T-cell (primary cell): ENCODE measurements around the gene L3MBTL4. TPM values are rescaled to one million over a fixed set of nuclear protein-coding genes. Genes with fewer than 3 reads are reported as not detected.

Experiments
- ATAC-seq, 4 experiments: fragments of 200-7000 bp in 3 of 4; fragments of 150-1000 bp in 1 of 4; cut with Tn5 transposase; replicated peaks in 1 of 4; 1 replicate in 3 of 4; 2 replicates in 1 of 4; pipeline ENCODE4 v1.10.0; 2021; ENCODE audit warnings: moderate library complexity in 3 of 4, mild to moderate bottlenecking in 2 of 4, moderate number of reproducible peaks in 1 of 4
- CTCF ChIA-PET, 2 donors: fragments of 300-600 bp; sonication (Branson Sonifier 250); formaldehyde crosslinking; loops; one replicate each; lab custom pipeline; 2022; ENCODE audit warnings: antibody characterized with exemption in 2 of 2; lab: Charles Lee
- POLR2A ChIA-PET, 2 donors: fragments of 300-600 bp; sonication (Branson Sonifier 250); formaldehyde crosslinking; loops; one replicate each; lab custom pipeline; 2022; ENCODE audit warnings: antibody characterized with exemption in 2 of 2; lab: Charles Lee
- DNase-seq, 35 experiments: peaks; one replicate each; pipeline versions ENCODE4 v3.0.0 to v3.0.0-alpha.2; 2013 to 2023
- H3K27ac ChIP-seq: one replicate; pipeline ENCODE4 v1.5.1; 2013; ENCODE audit warnings: low read length
- H3K27me3 ChIP-seq, 2 experiments: replicated peaks in 1 of 2; 1 replicate in 1 of 2; 2 replicates in 1 of 2; pipeline versions ENCODE4 v1.6.1 to v1.7.0; 2013; ENCODE audit warnings: low read length in 1 of 2, mixed read lengths in 1 of 2; ENCODE audit not compliant: control insufficient read depth in 2 of 2, insufficient read depth in 2 of 2; ENCODE audit errors: extremely low read depth in 1 of 2
- H3K36me3 ChIP-seq, 2 donors: 1 replicate in 1 of 2; 2 replicates in 1 of 2; pipeline versions ENCODE4 v1.6.1 to v1.7.0; 2013; ENCODE audit warnings: low read length in 1 of 2; ENCODE audit not compliant: control insufficient read depth in 2 of 2, insufficient read depth in 1 of 2; ENCODE audit errors: extremely low read depth in 1 of 2
- H3K4me1 ChIP-seq, 2 experiments: 1 replicate in 1 of 2; 2 replicates in 1 of 2; pipeline versions ENCODE4 v1.6.1 to v1.7.0; 2013; ENCODE audit warnings: low read length in 2 of 2, mixed read lengths in 1 of 2; ENCODE audit not compliant: insufficient read depth in 2 of 2, control insufficient read depth in 1 of 2; ENCODE audit errors: extremely low read depth in 1 of 2
- H3K4me3 ChIP-seq, 2 donors: 1 replicate in 1 of 2; 2 replicates in 1 of 2; pipeline versions ENCODE4 v1.5.1 to v1.7.0; 2013; ENCODE audit warnings: mild to moderate bottlenecking in 2 of 2, low read length in 1 of 2, moderate library complexity in 1 of 2; ENCODE audit not compliant: control insufficient read depth in 1 of 2; ENCODE audit errors: extremely low read depth in 1 of 2
- H3K9me3 ChIP-seq: 2 replicates; pipeline ENCODE4 v1.7.0; 2013
- H3K27ac Mint-ChIP-seq, 2 donors: one replicate each; pipeline ENCODE4 v1.8.0; 2020 to 2021; ENCODE audit warnings: mild to moderate bottlenecking in 2 of 2, mixed read lengths in 2 of 2
- H3K27me3 Mint-ChIP-seq, 2 donors: one replicate each; pipeline ENCODE4 v1.8.0; 2021 to 2022; ENCODE audit warnings: mixed read lengths in 2 of 2
- H3K36me3 Mint-ChIP-seq: one replicate; pipeline ENCODE4 v1.8.0; 2021; ENCODE audit warnings: mixed read lengths
- H3K4me1 Mint-ChIP-seq, 3 donors: one replicate each; pipeline ENCODE4 v1.8.0; 2020 to 2022; ENCODE audit warnings: mixed read lengths in 3 of 3, mild to moderate bottlenecking in 1 of 3
- H3K4me3 Mint-ChIP-seq, 3 donors: one replicate each; pipeline ENCODE4 v1.8.0; 2020 to 2022; ENCODE audit warnings: mild to moderate bottlenecking in 3 of 3, mixed read lengths in 3 of 3, moderate library complexity in 3 of 3
- H3K9me3 Mint-ChIP-seq, 3 donors: one replicate each; pipeline ENCODE4 v1.8.0; 2020 to 2022; ENCODE audit warnings: mixed read lengths in 3 of 3
- WGBS: methylation state at CpG from one replicate; pipeline ENCODE4 v1.1.5; 2013; ENCODE audit warnings: missing lambda C conversion rate; ENCODE audit not compliant: insufficient coverage; 5-methylcytosine and 5-hydroxymethylcytosine counted together
- total RNA-seq, 35 experiments: library from RNA in 6 of 35; stranded (reverse) in 6 of 35; fragments of 120-200 nt in 1 of 35; gene quantifications; one replicate each; pipeline versions ENCODE4 v1.2.1 to v1.2.4 and lab custom pipeline; 2013 to 2026

The L3MBTL4 gene
- total RNA-seq, 5 donors from 2014 or later (not counting 1 experiment from before 2014, with no cell fraction given): 0.58 to 1.6 (median 0.83) TPM

GRCh38 chr18:6310714-6311113, 104.0 kb downstream of the L3MBTL4 start:
- Mint-ChIP-seq H3K36me3 (no peaks in the 10 kb centered on the region), H3K27ac (no peak overlapping the region), H3K4me1 (no peaks in the 10 kb centered on the region), H3K9me3 (peaks cover 10 to 29% (median 12%) of the 10 kb centered on the region in 3 donors), H3K4me3 (no peak overlapping the region), H3K27me3 (no peaks in the 10 kb centered on the region)
- ChIA-PET CTCF (no interaction called here), POLR2A (no interaction called here)
- H3K27me3 ChIP-seq: no peaks in the 10 kb centered on the region
- H3K4me1 ChIP-seq: no peaks in the 10 kb centered on the region
- no peak overlapping the region for H3K27ac ChIP-seq
- no peaks in the 10 kb centered on the region for H3K36me3 ChIP-seq
- ATAC-seq: no peak
- DNase-seq: no peak
- WGBS: 78% methylated on average over 1 of the region's 2 CpGs
- H3K9me3 ChIP-seq: no peaks in the 10 kb centered on the region
- no peak overlapping the region for H3K4me3 ChIP-seq

GRCh38 chr18:6297875-6298274, 116.8 kb downstream of the L3MBTL4 start:
- Mint-ChIP-seq H3K27ac (no peak overlapping the region), H3K4me3 (no peak overlapping the region), H3K36me3 (no peaks in the 10 kb centered on the region), H3K9me3 (peaks cover 0 to 5% (median 2%) of the 10 kb centered on the region in 3 donors), H3K4me1 (peaks cover 2 to 8% (median 3%) of the 10 kb centered on the region in 3 donors), H3K27me3 (no peaks in the 10 kb centered on the region)
- H3K4me1 ChIP-seq: no peaks in the 10 kb centered on the region
- H3K27ac ChIP-seq: no peak overlapping the region
- H3K27me3 ChIP-seq: no peaks in the 10 kb centered on the region
- no peaks in the 10 kb centered on the region for H3K9me3 ChIP-seq
- no peaks in the 10 kb centered on the region for H3K36me3 ChIP-seq
- WGBS: no CpG with 5 or more reads among the region's 2 CpGs
- DNase-seq (no peak), ATAC-seq (no peak)
- POLR2A ChIA-PET: no interaction called here
- H3K4me3 ChIP-seq: no peak overlapping the region
- CTCF ChIA-PET: no interaction called here

- CTCF ChIA-PET: interaction anchor here in 1 of 2 donors (0.8 kb wide), 1 partner anchor 213 kb away, joined by 3 read pairs; no protein-coding TSS in a partner anchor
- H3K27me3 Mint-ChIP-seq: no peaks in the 10 kb centered on the region
- H3K4me3 Mint-ChIP-seq: no peak overlapping the region
- H3K9me3 Mint-ChIP-seq: peaks cover 0 to 2% (median 2%) of the 10 kb centered on the region in 3 donors
- no peak overlapping the region for H3K27ac ChIP-seq
- DNase-seq (peak in 1 of 35 experiments; percentile 8), ATAC-seq (no peak)
- no peaks in the 10 kb centered on the region for H3K27me3 ChIP-seq
- WGBS: 10% methylated on average over 3 of the region's 4 CpGs
- H3K36me3 Mint-ChIP-seq: no peaks in the 10 kb centered on the region
- POLR2A ChIA-PET: no interaction called here
- H3K27ac Mint-ChIP-seq: no peak overlapping the region
- H3K4me1 ChIP-seq: no peaks in the 10 kb centered on the region
- H3K4me3 ChIP-seq: no peak overlapping the region
- H3K36me3 ChIP-seq: no peaks in the 10 kb centered on the region
- H3K4me1 Mint-ChIP-seq: peaks cover 2 to 8% (median 3%) of the 10 kb centered on the region in 3 donors
- H3K9me3 ChIP-seq: no peaks in the 10 kb centered on the region
These were observed 120.4 kb downstream of the L3MBTL4 start for GRCh38 chr18:6294148-6294784.

GRCh38 chr18:6289843-6290242, 124.9 kb downstream of the L3MBTL4 start:
- 90% methylated on average over 3 of the region's 4 CpGs for WGBS
- peaks cover 2 to 8% (median 3%) of the 10 kb centered on the region in 3 donors for H3K4me1 Mint-ChIP-seq
- no peaks in the 10 kb centered on the region for H3K27me3 ChIP-seq
- no peak overlapping the region for H3K27ac ChIP-seq
- H3K36me3 Mint-ChIP-seq: no peaks in the 10 kb centered on the region
- H3K27me3 Mint-ChIP-seq: no peaks in the 10 kb centered on the region
- no peak overlapping the region for H3K27ac Mint-ChIP-seq
- H3K4me3 ChIP-seq: no peak overlapping the region
- no peak overlapping the region for H3K4me3 Mint-ChIP-seq
- ChIA-PET POLR2A (no interaction called here), CTCF (interaction anchor here in 1 of 2 donors (0.7 kb wide), 1 partner anchor 18 kb away, joined by 3 read pairs; no protein-coding TSS in a partner anchor)
- H3K4me1 ChIP-seq: no peaks in the 10 kb centered on the region
- no peaks in the 10 kb centered on the region for H3K9me3 ChIP-seq
- H3K36me3 ChIP-seq: no peaks in the 10 kb centered on the region
- no peak for ATAC-seq
- no peak for DNase-seq
- H3K9me3 Mint-ChIP-seq: peaks cover 0 to 9% (median 2%) of the 10 kb centered on the region in 3 donors

GRCh38 chr18:6286585-6286984, 128.1 kb downstream of the L3MBTL4 start:
- ATAC-seq (no peak), DNase-seq (no peak)
- H3K9me3 Mint-ChIP-seq: peaks cover 0 to 7% (median 0%) of the 10 kb centered on the region in 3 donors
- H3K4me1 ChIP-seq: no peaks in the 10 kb centered on the region
- H3K27ac Mint-ChIP-seq: no peak overlapping the region
- no peak overlapping the region for H3K27ac ChIP-seq
- H3K27me3 Mint-ChIP-seq: peaks cover 0 to 4% of the 10 kb centered on the region in 2 donors
- no peaks in the 10 kb centered on the region for H3K36me3 ChIP-seq
- no peak overlapping the region for H3K4me3 ChIP-seq
- no peaks in the 10 kb centered on the region for H3K27me3 ChIP-seq
- no peak overlapping the region for H3K4me3 Mint-ChIP-seq
- H3K4me1 Mint-ChIP-seq: no peaks in the 10 kb centered on the region
- 100% methylated on average over 1 of the region's 4 CpGs for WGBS
- H3K9me3 ChIP-seq: no peaks in the 10 kb centered on the region
- ChIA-PET CTCF (interaction anchor here in 1 of 2 donors (0.6 kb wide), 1 partner anchor 21 kb away, joined by 3 read pairs; no protein-coding TSS in a partner anchor), POLR2A (no interaction called here)
- H3K36me3 Mint-ChIP-seq: no peaks in the 10 kb centered on the region

- no peak for ATAC-seq
- peaks cover 0 to 4% of the 10 kb centered on the region in 2 donors for H3K27me3 Mint-ChIP-seq
- H3K9me3 Mint-ChIP-seq: peaks cover 0 to 7% (median 0%) of the 10 kb centered on the region in 3 donors
- CTCF ChIA-PET: no interaction called here
- Histone ChIP-seq H3K9me3 (no peaks in the 10 kb centered on the region), H3K27me3 (no peaks in the 10 kb centered on the region), H3K27ac (no peak overlapping the region), H3K4me3 (no peak overlapping the region), H3K4me1 (no peaks in the 10 kb centered on the region), H3K36me3 (no peaks in the 10 kb centered on the region)
- H3K4me3 Mint-ChIP-seq: no peak overlapping the region
- POLR2A ChIA-PET: no interaction called here
- no peaks in the 10 kb centered on the region for H3K4me1 Mint-ChIP-seq
- WGBS: 91% methylated on average over 20 of the region's 22 CpGs
- H3K27ac Mint-ChIP-seq: no peak overlapping the region
- no peaks in the 10 kb centered on the region for H3K36me3 Mint-ChIP-seq
- no peak for DNase-seq
These were observed 129.9 kb downstream of the L3MBTL4 start for GRCh38 chr18:6284761-6285160.
